SK-N-SH (cell line): ENCODE results near the gene C18orf63. TPM values are rescaled to one million over a fixed set of nuclear protein-coding genes. Genes with fewer than 3 reads are reported as not detected.

Experiments
- CTCF ChIA-PET: fragments of 300-600, 350-600 bp; formaldehyde crosslinking; extraction: SDS; loops from one replicate; lab custom pipeline; 2021; lab: Yijun Ruan, JAX
- POLR2A ChIA-PET: fragments of 350-600 bp; sonication (Branson Sonifier 250); formaldehyde crosslinking; extraction: SDS; loops from one replicate; lab custom pipeline; 2020; ENCODE audit warnings: antibody characterized with exemption, inconsistent platforms; lab: Yijun Ruan, JAX
- DNase-seq: peaks from one replicate; pipeline ENCODE4 v3.0.0; 2012
- H2AFZ ChIP-seq: fragments of 200-600 bp; sonication (generic); 2 replicates; pipeline ENCODE4 v1.8.1; 2016; ENCODE audit warnings: antibody characterized with exemption, mild to moderate bottlenecking, low read depth
- H3F3A ChIP-seq: fragments of 200-600 bp; sonication (generic); replicated peaks from 2 replicates; pipeline ENCODE3; 2016; ENCODE audit warnings: antibody characterized with exemption, mild to moderate bottlenecking; ENCODE audit not compliant: insufficient read depth
- H3K27ac ChIP-seq, 2 experiments: fragments of 200-500 bp in 1 of 2; fragments of 200-600 bp in 1 of 2; sonication (Bioruptor generic) in 1 of 2; sonication (generic), shearing (Covaris generic) in 1 of 2; 2 replicates each; pipeline versions ENCODE4 v1.5.1 to v1.6.1; 2014 to 2016; ENCODE audit warnings: low read depth in 2 of 2, inconsistent platforms in 1 of 2, low read length in 1 of 2, mild to moderate bottlenecking in 1 of 2, mixed read lengths in 1 of 2
- H3K27me3 ChIP-seq: fragments of 200-600 bp; sonication (generic), shearing (Covaris generic); 2 replicates; pipeline ENCODE4 v1.6.1; 2016; ENCODE audit warnings: mixed run types; ENCODE audit not compliant: insufficient read depth
- H3K36me3 ChIP-seq, 2 experiments: fragments of 200-500 bp in 1 of 2; fragments of 200-600 bp in 1 of 2; sonication (Bioruptor generic) in 1 of 2; sonication (generic) in 1 of 2; replicated peaks in 1 of 2; 2 replicates each; pipeline versions ENCODE3 to v1.5.1; 2014 to 2016; ENCODE audit warnings: low read length in 1 of 2, mild to moderate bottlenecking in 1 of 2; ENCODE audit not compliant: insufficient read depth in 2 of 2, control insufficient read depth in 1 of 2
- H3K4me1 ChIP-seq, 2 experiments: fragments of 200-500 bp in 1 of 2; fragments of 200-600 bp in 1 of 2; sonication (Bioruptor generic) in 1 of 2; sonication (generic), shearing (Covaris generic) in 1 of 2; 2 replicates each; pipeline versions ENCODE4 v1.5.1 to v1.6.1; 2014 to 2016; ENCODE audit warnings: low read depth in 1 of 2, low read length in 1 of 2, mixed run types in 1 of 2; ENCODE audit not compliant: insufficient read depth in 2 of 2, control insufficient read depth in 1 of 2
- H3K4me2 ChIP-seq: fragments of 200-600 bp; sonication (generic), shearing (Covaris generic); 2 replicates; pipeline ENCODE4 v1.6.1; 2017; ENCODE audit warnings: mixed run types
- H3K4me3 ChIP-seq, 2 experiments: fragments of 200-500 bp in 1 of 2; fragments of 200-600 bp in 1 of 2; sonication (Bioruptor generic) in 1 of 2; sonication (generic), shearing (Covaris generic) in 1 of 2; 2 replicates each; pipeline versions ENCODE4 v1.5.1 to v1.8.1; 2014 to 2016; ENCODE audit warnings: low read depth in 2 of 2, inconsistent platforms in 1 of 2, low read length in 1 of 2, mild to moderate bottlenecking in 1 of 2, mixed read lengths in 1 of 2, moderate library complexity in 1 of 2
- H3K79me2 ChIP-seq: fragments of 200-600 bp; sonication (generic); 2 replicates; pipeline ENCODE4 v1.8.1; 2017; ENCODE audit warnings: mild to moderate bottlenecking; ENCODE audit not compliant: insufficient read depth
- H3K9ac ChIP-seq: fragments of 200-600 bp; sonication (generic); 2 replicates; pipeline ENCODE4 v1.6.1; 2017; ENCODE audit warnings: mixed run types
- H3K9me2 ChIP-seq: fragments of 200-600 bp; sonication (generic); 2 replicates; pipeline ENCODE4 v1.6.1; 2017; ENCODE audit warnings: mixed run types
- H3K9me3 ChIP-seq: fragments of 200-600 bp; sonication (generic); 2 replicates; pipeline ENCODE4 v1.6.1; 2017; ENCODE audit warnings: mixed run types, mild to moderate bottlenecking, moderate library complexity
- H4K20me1 ChIP-seq: fragments of 200-600 bp; sonication (generic); 2 replicates; pipeline ENCODE4 v1.6.1; 2017; ENCODE audit warnings: mild to moderate bottlenecking, mixed run types; ENCODE audit not compliant: insufficient read depth
- CTCF ChIP-seq: fragments of 200-600 bp; sonication (generic); IDR thresholded peaks from 2 replicates; pipeline ENCODE4 v1.6.1; 2017; ENCODE audit warnings: antibody characterized with exemption, mild to moderate bottlenecking, moderate library complexity
- FOSL2 ChIP-seq: IDR thresholded peaks from 2 replicates; pipeline ENCODE4 v1.4.0; 2012; ENCODE audit warnings: low read depth, mild to moderate bottlenecking, moderate library complexity, borderline replicate concordance
- FOXJ3 ChIP-seq: sonication (generic); formaldehyde crosslinking; IDR thresholded peaks from 2 replicates; pipeline ENCODE4 v1.5.1; 2020; ENCODE audit warnings: mild to moderate bottlenecking, missing genetic modification reagents
- FOXM1 ChIP-seq: IDR thresholded peaks from 2 replicates; pipeline ENCODE4 v1.4.0; 2012; ENCODE audit warnings: low read depth, mild to moderate bottlenecking
- IRF3 ChIP-seq: fragments of 150-350 bp; IDR thresholded peaks from 2 replicates; pipeline ENCODE4 v1.6.1; 2016; ENCODE audit warnings: mild to moderate bottlenecking, low read depth, low read length
- RAD21 ChIP-seq: IDR thresholded peaks from 2 replicates; pipeline ENCODE4 v1.6.1; 2012; ENCODE audit warnings: mild to moderate bottlenecking, low read length
- RCOR1 ChIP-seq: fragments of 150-350 bp; IDR thresholded peaks from 2 replicates; pipeline ENCODE4 v1.6.1; 2017; ENCODE audit warnings: antibody characterized with exemption, low read length
- RXRA ChIP-seq: IDR thresholded peaks from 2 replicates; pipeline ENCODE4 v1.4.0; 2012; ENCODE audit warnings: low read depth, mild to moderate bottlenecking, borderline replicate concordance
- SMC3 ChIP-seq: IDR thresholded peaks from 2 replicates; pipeline ENCODE4 v1.6.1; 2012; ENCODE audit warnings: low read depth, low read length, improper control_type of control experiment
- TCF12 ChIP-seq: IDR thresholded peaks from 2 replicates; pipeline ENCODE4 v1.4.0; 2012
- TEAD4 ChIP-seq: IDR thresholded peaks from 2 replicates; pipeline ENCODE4 v1.4.0; 2012; ENCODE audit warnings: mild to moderate bottlenecking, borderline replicate concordance; ENCODE audit not compliant: insufficient read depth
- USF1 ChIP-seq: IDR thresholded peaks from 2 replicates; pipeline ENCODE4 v1.4.0; 2012; ENCODE audit warnings: low read depth, borderline replicate concordance
- ZBTB33 ChIP-seq: IDR thresholded peaks from 2 replicates; pipeline ENCODE4 v1.4.0; 2012; ENCODE audit warnings: low read depth, borderline replicate concordance
- WGBS: methylation state at CpG from one replicate; pipeline ENCODE4 v1.1.6; 2017; ENCODE audit warnings: low lambda C conversion rate; 5-methylcytosine and 5-hydroxymethylcytosine counted together
- polyA plus RNA-seq, 3 experiments: library from polyadenylated mRNA; depleted of rRNA; stranded (reverse); fragments of >200 nt; gene quantifications; 2 replicates each; pipeline ENCODE4 v1.2.3, GENCODE V29; 2012

Gene C18orf63
- polyA plus RNA-seq, 1 of the 3 experiments (the other 2 are of a cell fraction), result not detected

GRCh38 chr18:74311000-74311399 is 4.6 kb upstream of the C18orf63 start (continued):
- TF ChIP-seq CTCF (no peak), TEAD4 (no peak), ZBTB33 (no peak), USF1 (no peak)
- TF ChIP-seq, all 33 proteins: peak for 0

- Histone ChIP-seq H3K27me3 (peaks cover 15% of the 10 kb centered on the region; the same call in 1 of the 2 replicates), H3K9me2 (no peaks in the 10 kb centered on the region), H3K4me3 (no peak overlapping the region), H3K79me2 (no peaks in the 10 kb centered on the region), H3K36me3 (no peaks in the 10 kb centered on the region), H3K9ac (no peak overlapping the region), H3K4me1 (no peaks in the 10 kb centered on the region), H3K27ac (no peak overlapping the region), H3K9me3 (no peaks in the 10 kb centered on the region), H3F3A (no peaks in the 10 kb centered on the region), H3K4me2 (no peak overlapping the region), H2AFZ (peak overlapping the region; percentile 35; the same call in 1 of the 2 replicates), H4K20me1 (no peaks in the 10 kb centered on the region)
- DNase-seq, result no peak
- CTCF ChIA-PET, result no interaction called here
- TF ChIP-seq ZBTB33, result no peak
- TF ChIP-seq FOXJ3 (CRISPR knock-in tag), result no peak
- no peak for TF ChIP-seq TCF12
- no peak for TF ChIP-seq RAD21
- TF ChIP-seq TEAD4, result no peak
- TF ChIP-seq RXRA, result no peak
- no peak for TF ChIP-seq FOSL2
- no peak for TF ChIP-seq FOXM1
- no peak for TF ChIP-seq RCOR1
- no peak for TF ChIP-seq IRF3
- no peak for TF ChIP-seq SMC3
- POLR2A ChIA-PET, result no interaction called here
- 23% methylated on average over 22 of the region's 22 CpGs for WGBS
Observed at GRCh38 chr18:74314759-74315463, 728 bp upstream of the C18orf63 start.
